Measurements from ENCODE around the gene MRPL51. TPM values are rescaled to one million over a fixed set of nuclear protein-coding genes. Genes with fewer than 3 reads are reported as not detected.

Gene MRPL51
- total and polyA plus RNA-seq, 2 of the 8 experiments (the other 6 are each of a cell fraction or from before 2014, with no cell fraction given): 119 to 331 TPM

DNA sequence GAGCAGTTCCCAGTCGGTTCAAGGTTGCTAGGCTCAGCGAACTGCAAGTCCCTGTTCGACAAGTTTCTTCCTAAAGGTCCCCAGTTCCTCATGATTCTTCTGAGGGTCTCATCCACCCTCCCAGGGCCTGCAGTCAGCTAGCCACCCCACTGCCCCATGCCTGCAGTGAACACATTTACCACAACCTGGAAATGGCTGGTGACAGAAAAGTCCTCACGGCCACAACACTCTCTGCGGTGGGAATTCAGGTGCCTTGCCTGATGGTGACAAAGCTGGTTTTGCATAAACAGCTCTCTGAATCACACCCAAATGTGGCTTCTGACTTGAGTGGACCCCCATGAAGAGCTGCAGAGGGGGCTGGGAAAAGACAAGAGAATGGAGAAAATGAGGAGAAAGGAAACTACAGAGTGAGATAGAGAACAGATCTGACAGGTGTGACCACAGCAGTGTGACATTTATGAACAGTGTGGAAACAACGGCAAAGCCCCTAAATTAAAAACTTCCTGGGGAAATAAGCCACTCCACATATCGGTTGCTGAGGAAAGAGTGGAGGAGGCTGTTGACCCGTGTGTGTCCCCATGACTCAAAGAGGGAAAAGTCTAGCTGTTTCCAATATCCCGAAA lies 49.6 kb downstream of the MRPL51 start:
- Histone ChIP-seq H3K14ac (ENCODE audit: insufficient read length) (no peak overlapping the region), H3K4ac (replicated peaks; ENCODE audit: insufficient read length, low read depth, low read length) (no peak overlapping the region), H3K79me1 (ENCODE audit: low read depth, low read length) (no peaks in the 10 kb centered on the region), H2BK20ac (ENCODE audit: low read length) (no peak overlapping the region), H3K27me3 (replicated peaks in 1 of 4; ENCODE audit: control insufficient read depth in 3 of 4, extremely low read depth in 1 of 4, insufficient read depth in 3 of 4, low read length in 3 of 4) (no peaks in the 10 kb centered on the region), H2BK15ac (ENCODE audit: low read length) (no peak overlapping the region), H3K23me2 (ENCODE audit: low read depth, low read length) (no peaks in the 10 kb centered on the region), H4K8ac (ENCODE audit: extremely low read depth, insufficient read depth, low read length) (no peak overlapping the region), H3K9me3 (ENCODE audit: insufficient read depth in 2 of 2, low read depth in 1 of 2, low read length in 1 of 2) (no peaks in the 10 kb centered on the region), H2BK12ac (ENCODE audit: low read depth, low read length) (no peak overlapping the region), H4K5ac (ENCODE audit: insufficient read length, low read depth, low read length) (no peak overlapping the region), H3K79me2 (ENCODE audit: control insufficient read depth in 1 of 2, insufficient read depth in 2 of 2, low read length in 2 of 2) (no peaks in the 10 kb centered on the region), H3K4me2 (ENCODE audit: insufficient read depth in 1 of 2, low read depth in 2 of 2, low read length in 2 of 2) (no peak overlapping the region), H2AK5ac (ENCODE audit: low read depth, low read length) (no peak overlapping the region), H3K18ac (ENCODE audit: extremely low read depth, low read length) (no peak overlapping the region), H2AFZ (ENCODE audit: low read length) (no peak overlapping the region), H4K20me1 (replicated peaks in 1 of 2; ENCODE audit: control insufficient read depth in 1 of 2, insufficient read depth in 2 of 2, low read length in 2 of 2) (no peaks in the 10 kb centered on the region), H3K27ac (ENCODE audit: low read depth, low read length) (no peak overlapping the region), H3K56ac (replicated peaks; ENCODE audit: insufficient read length, low read depth, low read length) (no peak overlapping the region), H3K36me3 (ENCODE audit: control insufficient read depth in 2 of 4, insufficient read depth in 4 of 4, low read length in 3 of 4) (no peaks in the 10 kb centered on the region), H3K4me1 (replicated peaks in 1 of 4; ENCODE audit: control insufficient read depth in 3 of 4, insufficient read depth in 4 of 4, low read length in 3 of 4) (no peaks in the 10 kb centered on the region), H2BK120ac (replicated peaks; ENCODE audit: low read depth, low read length) (no peak overlapping the region), H3K9ac (replicated peaks in 1 of 4; ENCODE audit: extremely low read depth in 1 of 4, low read depth in 3 of 4, low read length in 3 of 4) (no peak overlapping the region), H3K23ac (ENCODE audit: insufficient read length) (no peak overlapping the region), H2BK5ac (ENCODE audit: low read depth, low read length) (0 out of 2 replicates have a peak overlapping the region, but pooled peaks have one; percentile 21), H4K91ac (replicated peaks; ENCODE audit: insufficient read length, low read length) (no peak overlapping the region), H3K4me3 (ENCODE audit: extremely low read depth in 1 of 4, insufficient read depth in 2 of 4, low read depth in 3 of 4, low read length in 4 of 4) (no peak overlapping the region)
- ChIA-PET CTCF (ENCODE audit: partially characterized antibody) (interaction anchor here (1.3 to 5.1 kb wide), 8 partner anchors 9 to 117 kb away, joined by 3 to 42 read pairs (median 10); no protein-coding TSS in a partner anchor), POLR2A (ENCODE audit: partially characterized antibody) (interaction anchor here (0.8 to 4.2 kb wide), 10 partner anchors 8 to 100 kb away, joined by 3 to 22 read pairs (median 5); partner anchors contain the start of genes GAPDH, TAPBPL and VAMP1)
- DNase-seq (ENCODE audit: low read depth in 1 of 2, low spot score in 2 of 2): no peak
- WGBS, 2 experiments (ENCODE audit: extremely low coverage in 1 of 2, insufficient coverage in 1 of 2, insufficient read length in 1 of 2, insufficient replicate concordance in 2 of 2, low coverage in 1 of 2, low lambda C conversion rate in 2 of 2, missing lambda C conversion rate in 1 of 2): 85% methylated on average over 9 of the region's 9 CpGs; no CpG with 5 or more reads in 1 of the 2 experiments
- no peak for FAIRE-seq
- no peak for TF ChIP-seq MAFK (IDR thresholded peaks at IDR 0.05; ENCODE audit: low read depth, low read length)
- TF ChIP-seq CHD1 (IDR thresholded peaks at IDR 0.05; ENCODE audit: low read depth, low read length): no peak
- no peak for TF ChIP-seq RXRA (IDR thresholded peaks at IDR 0.05; ENCODE audit: insufficient read depth, low read depth, low read length)
- TF ChIP-seq BACH1 (IDR thresholded peaks at IDR 0.05; ENCODE audit: low read length): no peak
- TF ChIP-seq SP4 (IDR thresholded peaks at IDR 0.05; ENCODE audit: low read length): no peak
- TF ChIP-seq E2F6 (IDR thresholded peaks at IDR 0.05): no peak
- TF ChIP-seq CEBPB (IDR thresholded peaks at IDR 0.05; ENCODE audit: low read depth, low read length): no peak
- no peak for TF ChIP-seq GABPA (IDR thresholded peaks at IDR 0.05; ENCODE audit: borderline replicate concordance, insufficient read depth, low read length)
- no peak for TF ChIP-seq KDM4A (IDR thresholded peaks at IDR 0.05; ENCODE audit: low read depth, low read length, severe bottlenecking)
- TF ChIP-seq JUN (IDR thresholded peaks at IDR 0.05; ENCODE audit: low read depth, low read length): no peak

Measured in H1 (cell line).